HepG2 (cell line): ENCODE data around the gene AMDHD1. TPM values are rescaled to one million over a fixed set of nuclear protein-coding genes. Genes with fewer than 3 reads are reported as not detected.

ENCODE experiments used
- ATAC-seq: fragments of 200-7000 bp; cut with Tn5 transposase; 3 replicates; pipeline ENCODE4 v1.9.1; 2020; ENCODE audit warnings: mild to moderate bottlenecking, moderate library complexity
- BruUV-seq: library from RNA; stranded (reverse); fragments of 400-500 nt; replicated peaks from 2 replicates; lab custom pipeline; 2021; lab: Mats Ljungman, UMichigan
- CTCF ChIA-PET: fragments of 300-600 bp; formaldehyde crosslinking; extraction: SDS; loops from one replicate; lab custom pipeline; 2021; ENCODE audit warnings: low total read pairs, inconsistent platforms, low intra/inter-chr PET ratio; lab: Yijun Ruan, JAX
- POLR2A ChIA-PET: fragments of 350-600 bp; sonication (Branson Sonifier 250); formaldehyde crosslinking; loops from one replicate; lab custom pipeline; 2020; ENCODE audit warnings: antibody characterized with exemption, inconsistent platforms; lab: Yijun Ruan, JAX
- DNase-seq: peaks from one replicate; pipeline ENCODE4 v3.0.0-alpha.2; 2015; ENCODE audit warnings: low spot score
- FAIRE-seq: peaks from 3 replicates; lab custom pipeline; 2011; peaks lifted over from hg19 to GRCh38; lab: Jason Lieb, UNC
- H2AFZ ChIP-seq: one replicate; pipeline ENCODE4 v1.6.1; 2011; ENCODE audit warnings: low read length, inconsistent platforms
- H3K27ac ChIP-seq: fragments of 300-600 bp; 3 replicates; pipeline ENCODE4 v1.8.0; 2011; ENCODE audit warnings: mixed run types, mild to moderate bottlenecking, mixed read lengths, low read length, inconsistent platforms; ENCODE audit not compliant: insufficient read depth; ENCODE audit errors: extremely low read length
- H3K27me3 ChIP-seq, 2 experiments: fragments of 200-600 bp in 1 of 2; 2 replicates in 1 of 2; 3 replicates in 1 of 2; pipeline versions ENCODE4 v1.6.0 to v1.8.0; 2011; ENCODE audit warnings: low read length in 2 of 2, mild to moderate bottlenecking in 2 of 2, moderate library complexity in 2 of 2, inconsistent platforms in 1 of 2; ENCODE audit not compliant: insufficient read depth in 2 of 2, control insufficient read depth in 1 of 2
- H3K36me3 ChIP-seq, 2 experiments: fragments of 200-600 bp in 1 of 2; replicated peaks in 1 of 2; 2 replicates in 1 of 2; 3 replicates in 1 of 2; pipeline versions ENCODE4 v1.5.1 to v1.8.0; 2011; ENCODE audit warnings: low read length in 2 of 2, inconsistent platforms in 1 of 2; ENCODE audit not compliant: insufficient read depth in 2 of 2, control insufficient read depth in 1 of 2
- H3K4me1 ChIP-seq: 2 replicates; pipeline ENCODE4 v1.5.1; 2012; ENCODE audit warnings: low read length, inconsistent platforms; ENCODE audit not compliant: insufficient read depth
- H3K4me2 ChIP-seq: 2 replicates; pipeline ENCODE4 v1.6.0; 2011; ENCODE audit warnings: low read depth, low read length, inconsistent platforms
- H3K4me3 ChIP-seq, 3 experiments: fragments of 200-600 bp in 1 of 3; sonication (generic), shearing (Covaris generic) in 1 of 3; replicated peaks in 1 of 3; 2 replicates each; pipeline ENCODE4 v1.5.1; 2011 to 2016; ENCODE audit warnings: low read length in 3 of 3, inconsistent platforms in 2 of 3, low read depth in 2 of 3, mild to moderate bottlenecking in 2 of 3, control low read depth in 1 of 3, mixed read lengths in 1 of 3; ENCODE audit not compliant: insufficient read depth in 1 of 3
- H3K79me2 ChIP-seq: one replicate; pipeline ENCODE4 v1.6.1; 2011; ENCODE audit warnings: low read length, inconsistent platforms; ENCODE audit not compliant: insufficient read depth
- H3K9ac ChIP-seq: 2 replicates; pipeline ENCODE4 v1.6.0; 2011; ENCODE audit warnings: mild to moderate bottlenecking, low read depth, low read length, inconsistent platforms; ENCODE audit not compliant: insufficient read depth
- H3K9me3 ChIP-seq: 2 replicates; pipeline ENCODE4 v1.5.1; 2012; ENCODE audit warnings: mild to moderate bottlenecking, low read length
- H4K20me1 ChIP-seq: 2 replicates; pipeline ENCODE4 v1.6.0; 2011; ENCODE audit warnings: inconsistent platforms, mild to moderate bottlenecking, low read length, moderate library complexity; ENCODE audit not compliant: insufficient read depth
- AHDC1 ChIP-seq: sonication (generic); formaldehyde crosslinking; IDR thresholded peaks from 2 replicates; pipeline ENCODE4 v1.5.1; 2020; ENCODE audit warnings: mild to moderate bottlenecking, missing genetic modification reagents, borderline replicate concordance
- GMEB1 ChIP-seq: sonication (generic); formaldehyde crosslinking; IDR thresholded peaks from 2 replicates; pipeline ENCODE4 v1.5.1; 2020; ENCODE audit warnings: missing genetic modification reagents, mild to moderate bottlenecking, borderline replicate concordance
- HMG20B ChIP-seq: conservative IDR thresholded peaks from 2 replicates; pipeline ENCODE4 v1.6.1; 2016; ENCODE audit warnings: missing genetic modification reagents, missing compliant biosample characterization
- IRF2 ChIP-seq: IDR thresholded peaks from 2 replicates; pipeline ENCODE4 v1.6.1; 2018; ENCODE audit warnings: missing genetic modification reagents, missing compliant biosample characterization
- JUN ChIP-seq: sonication (generic); formaldehyde crosslinking; IDR thresholded peaks from 2 replicates; pipeline ENCODE4 v1.4.0; 2020; ENCODE audit warnings: mild to moderate bottlenecking, missing genetic modification reagents
- MXI1 ChIP-seq: IDR thresholded peaks from 3 replicates; pipeline ENCODE4 v1.6.1; 2012; ENCODE audit warnings: low read depth, low read length, inconsistent platforms, borderline replicate concordance
- REL ChIP-seq: sonication (generic); formaldehyde crosslinking; conservative IDR thresholded peaks from 2 replicates; pipeline ENCODE4 v1.8.0; 2022; ENCODE audit warnings: mild to moderate bottlenecking, missing genetic modification reagents, moderate library complexity
- SALL1 ChIP-seq: sonication (generic); formaldehyde crosslinking; IDR thresholded peaks from 2 replicates; pipeline ENCODE4 v1.8.0; 2022; ENCODE audit warnings: mild to moderate bottlenecking, missing genetic modification reagents
- SCMH1 ChIP-seq: sonication (generic); formaldehyde crosslinking; IDR thresholded peaks from 2 replicates; pipeline ENCODE4 v1.9.0; 2021; ENCODE audit warnings: missing genetic modification reagents, mild to moderate bottlenecking, borderline replicate concordance
- ZBTB7A ChIP-seq: sonication (generic); formaldehyde crosslinking; IDR thresholded peaks from 2 replicates; pipeline ENCODE4 v1.8.0; 2022; ENCODE audit warnings: mild to moderate bottlenecking, missing genetic modification reagents
- ZFP36L1 ChIP-seq: sonication (generic); formaldehyde crosslinking; IDR thresholded peaks from 2 replicates; pipeline ENCODE4 v1.8.0; 2022; ENCODE audit warnings: mild to moderate bottlenecking, missing genetic modification reagents, moderate library complexity
- ZNF292 ChIP-seq: sonication (generic); formaldehyde crosslinking; IDR thresholded peaks from 2 replicates; pipeline ENCODE4 v1.8.1; 2022; ENCODE audit warnings: mild to moderate bottlenecking, low read depth, missing genetic modification reagents, borderline replicate concordance
- ZNF547 ChIP-seq: sonication (generic); formaldehyde crosslinking; IDR thresholded peaks from 2 replicates; pipeline ENCODE4 v1.5.1; 2020; ENCODE audit warnings: mild to moderate bottlenecking, missing genetic modification reagents
- ZNF572 ChIP-seq: sonication (generic); formaldehyde crosslinking; IDR thresholded peaks from 2 replicates; pipeline ENCODE4 v1.5.1; 2020; ENCODE audit warnings: mild to moderate bottlenecking, missing genetic modification reagents
- WGBS: methylation state at CpG from one replicate; pipeline ENCODE4 v1.1.6; 2017; ENCODE audit warnings: low lambda C conversion rate; 5-methylcytosine and 5-hydroxymethylcytosine counted together
- in situ Hi-C: cut with HindIII; loops from 2 replicates; pipeline ENCODE4 v1.10.0; 2017; ENCODE audit warnings: low pct_unique_long_range_greater_than_20kb; ENCODE audit not compliant: extremely low pct_ligation_motif_present
- intact Hi-C: fragments of 100-400 bp; cut with micrococcal nuclease; formaldehyde crosslinking; loops from one replicate; pipeline ENCODE4 v1.10.0; 2022; ENCODE audit not compliant: unreplicated experiment
- polyA plus RNA-seq, 8 experiments: library from polyadenylated mRNA; depleted of rRNA in 3 of 8; stranded (reverse) in 7 of 8; unstranded in 1 of 8; fragments of >200 nt; fragmentation: Illumina TruSeq in 4 of 8; extraction: Trizol in 4 of 8; gene quantifications; 2 replicates each; pipeline versions ENCODE4 v1.2.1 to v1.2.3, GENCODE V29; 2011 to 2016; ENCODE audit warnings: low read depth in 4 of 8, missing spikeins in 1 of 8, mixed read lengths in 1 of 8; ENCODE audit not compliant: insufficient read depth in 1 of 8
- total RNA-seq, 5 experiments: library from RNA; depleted of rRNA; stranded (reverse); fragments of >200 nt; fragmentation: Illumina TruSeq; extraction: Trizol; gene quantifications; 2 replicates each; pipeline ENCODE4 v1.2.3, GENCODE V29; 2016; ENCODE audit warnings: low read depth in 1 of 5

AMDHD1 gene
- total and polyA plus RNA-seq, 2 of the 13 experiments (the other 11 are each of a cell fraction or from before 2014, with no cell fraction given) = 6.5 to 29.6 TPM

- intact Hi-C loops = no loop called here
- 49% methylated on average over 6 of the region's 6 CpGs for WGBS
Measured at GRCh38 chr12:95919110-95919509, 24.0 kb upstream of the AMDHD1 start.

GRCh38 chr12:95922231-95922630, 20.9 kb upstream of the AMDHD1 start:
- FAIRE-seq (no peak), ATAC-seq (no peak), DNase-seq (no peak)
- intact Hi-C loops = no loop called here
- in situ Hi-C loops = no loop called here
- ChIA-PET POLR2A (interaction anchor here (2.1 kb wide), 1 partner anchor 21 kb away, joined by 5 read pairs; the partner anchor contains the start of genes AMDHD1 and CCDC38), CTCF (no interaction called here)
- H3K79me2 ChIP-seq = no peaks in the 10 kb centered on the region
- no peaks in the 10 kb centered on the region for H3K9me3 ChIP-seq
- no peak overlapping the region for H2AFZ ChIP-seq
- H3K9ac ChIP-seq = no peak overlapping the region
- WGBS = 25% methylated on average over 3 of the region's 3 CpGs
- H3K36me3 ChIP-seq = no peaks in the 10 kb centered on the region
- H3K4me3 ChIP-seq = no peak overlapping the region
- no TSS peak for BruUV-seq
- no peaks in the 10 kb centered on the region for H4K20me1 ChIP-seq
- H3K27ac ChIP-seq = no peak overlapping the region
- no peak overlapping the region; the same call in 1 of the 2 replicates for H3K4me2 ChIP-seq
- no peaks in the 10 kb centered on the region for H3K27me3 ChIP-seq
- peaks cover 8% of the 10 kb centered on the region for H3K4me1 ChIP-seq
- TF ChIP-seq AHDC1 (CRISPR knock-in tag) (no peak), SCMH1 (CRISPR knock-in tag) (no peak), HMG20B (no peak), GMEB1 (CRISPR knock-in tag) (no peak), ZNF572 (CRISPR knock-in tag) (no peak), REL (CRISPR knock-in tag) (no peak), MXI1 (no peak), ZBTB7A (CRISPR knock-in tag) (no peak), ZNF292 (CRISPR knock-in tag) (no peak)

More at GRCh38 chr12:95919110-95919509, 24.0 kb upstream of the AMDHD1 start:
- ChIA-PET CTCF (interaction anchor here (1.5 to 2.8 kb wide), 3 partner anchors 40 to 80 kb away, joined by 4 to 35 read pairs (median 7); partner anchors contain the start of gene HAL), POLR2A (interaction anchor here (1.1 to 2.5 kb wide), 5 partner anchors 24 to 79 kb away, joined by 3 to 12 read pairs (median 9); partner anchors contain the start of genes AMDHD1, CCDC38 and HAL)
- no TSS peak for BruUV-seq
- Histone ChIP-seq H3K9ac (no peak overlapping the region), H4K20me1 (no peaks in the 10 kb centered on the region), H3K9me3 (no peaks in the 10 kb centered on the region), H3K4me3 (no peak overlapping the region)
- FAIRE-seq = no peak
- no peak for TF ChIP-seq ZNF547
- no peak for TF ChIP-seq ZFP36L1
- no peak for TF ChIP-seq JUN
- TF ChIP-seq SALL1 (CRISPR knock-in tag) = no peak
- TF ChIP-seq IRF2 (CRISPR knock-in tag) = no peak
- TF ChIP-seq, all 625 proteins: peak for 0
- Histone ChIP-seq H3K79me2 (no peaks in the 10 kb centered on the region), H3K4me1 (peaks cover 8% of the 10 kb centered on the region), H2AFZ (no peak overlapping the region), H3K36me3 (no peaks in the 10 kb centered on the region), H3K27ac (no peak overlapping the region), H3K27me3 (no peaks in the 10 kb centered on the region), H3K4me2 (no peak overlapping the region)
- in situ Hi-C loops = loop anchor here (5.0 kb wide), 1 partner anchor 78 kb away; the partner anchor contains the start of gene HAL
- ATAC-seq (peak; percentile 39; the same call in 2 of the 3 replicates), DNase-seq (no peak)
